B cell (primary cell): ENCODE results near the gene EVL. TPM values are rescaled to one million over a fixed set of nuclear protein-coding genes. Genes with fewer than 3 reads are reported as not detected.

ENCODE experiments used
- ATAC-seq: fragments of 200-7000 bp; cut with Tn5 transposase; one replicate; pipeline ENCODE4 v1.10.0; 2021; ENCODE audit warnings: low read depth, mild to moderate bottlenecking, moderate number of reproducible peaks, moderate library complexity
- CTCF ChIA-PET: fragments of 350-600 bp; sonication (Branson Sonifier 250); formaldehyde crosslinking; loops from one replicate; lab custom pipeline; 2021; ENCODE audit warnings: antibody characterized with exemption, inconsistent platforms; lab: Charles Lee
- POLR2A ChIA-PET: fragments of 350-600 bp; sonication (Branson Sonifier 250); formaldehyde crosslinking; loops from one replicate; lab custom pipeline; 2021; ENCODE audit warnings: antibody characterized with exemption; lab: Charles Lee
- DNase-seq: peaks from one replicate; pipeline ENCODE4 v3.0.0; 2013
- H2AFZ ChIP-seq: 2 replicates; pipeline ENCODE4 v1.6.1; 2012; ENCODE audit warnings: mild to moderate bottlenecking, low read depth, low read length; ENCODE audit not compliant: insufficient read depth, poor library complexity, severe bottlenecking
- H3K27ac ChIP-seq, 2 donors: 1 replicate in 1 of 2; 2 replicates in 1 of 2; pipeline ENCODE4 v1.5.1; 2012 to 2013; ENCODE audit warnings: low read length in 2 of 2, mild to moderate bottlenecking in 2 of 2, moderate library complexity in 1 of 2
- H3K27me3 ChIP-seq, 4 experiments: fragments of 200-600 bp in 1 of 4; sonication (generic) in 1 of 4; replicated peaks in 1 of 4; 1 replicate in 2 of 4; 2 replicates in 2 of 4; pipeline versions ENCODE4 v1.6.1 to v1.7.0; 2013 to 2016; ENCODE audit warnings: low read length in 3 of 4, mild to moderate bottlenecking in 2 of 4, mixed read lengths in 1 of 4, moderate library complexity in 1 of 4; ENCODE audit not compliant: insufficient read depth in 4 of 4, control insufficient read depth in 3 of 4; ENCODE audit errors: control extremely low read depth in 1 of 4
- H3K36me3 ChIP-seq, 2 experiments: replicated peaks in 1 of 2; 1 replicate in 1 of 2; 2 replicates in 1 of 2; pipeline versions ENCODE4 v1.6.1 to v1.7.1; 2013; ENCODE audit warnings: low read length in 1 of 2; ENCODE audit not compliant: insufficient read depth in 2 of 2, control insufficient read depth in 1 of 2; ENCODE audit errors: control extremely low read depth in 1 of 2, extremely low read depth in 1 of 2
- H3K4me1 ChIP-seq, 2 donors: fragments of 200-600 bp in 1 of 2; sonication (generic) in 1 of 2; 1 replicate in 1 of 2; 2 replicates in 1 of 2; pipeline versions ENCODE4 v1.5.1 to v1.6.1; 2013 to 2017; ENCODE audit warnings: low read length in 2 of 2; ENCODE audit not compliant: control insufficient read depth in 2 of 2, insufficient read depth in 2 of 2
- H3K4me2 ChIP-seq: replicated peaks from 2 replicates; pipeline ENCODE3; 2012; ENCODE audit warnings: mild to moderate bottlenecking, low read depth, low read length; ENCODE audit not compliant: poor library complexity, severe bottlenecking
- H3K4me3 ChIP-seq, 5 experiments: fragments of 200-600 bp in 1 of 5; sonication (generic) in 1 of 5; 1 replicate in 3 of 5; 2 replicates in 2 of 5; pipeline versions ENCODE4 v1.5.1 to v1.7.0; 2011 to 2016; ENCODE audit warnings: low read length in 4 of 5, mild to moderate bottlenecking in 4 of 5, low read depth in 2 of 5, control low read depth in 1 of 5, moderate library complexity in 1 of 5; ENCODE audit not compliant: insufficient read depth in 1 of 5; ENCODE audit errors: control extremely low read depth in 1 of 5, extremely low read depth in 1 of 5
- H3K79me2 ChIP-seq: fragments of 200-600 bp; sonication (generic); one replicate; pipeline ENCODE4 v1.6.0; 2016; ENCODE audit warnings: low read length; ENCODE audit not compliant: control insufficient read depth, insufficient read depth
- H3K9ac ChIP-seq: fragments of 200-600 bp; sonication (generic); 2 replicates; pipeline ENCODE4 v1.6.1; 2017; ENCODE audit warnings: mild to moderate bottlenecking, low read length, moderate library complexity
- H3K9me3 ChIP-seq, 3 donors: one replicate each; pipeline versions ENCODE4 v1.6.1 to v1.7.1; 2013; ENCODE audit warnings: low read length in 2 of 3; ENCODE audit not compliant: control insufficient read depth in 2 of 3, insufficient read depth in 1 of 3; ENCODE audit errors: control extremely low read depth in 1 of 3
- H4K20me1 ChIP-seq: 2 replicates; pipeline ENCODE4 v1.6.0; 2012; ENCODE audit warnings: mild to moderate bottlenecking, low read length; ENCODE audit not compliant: insufficient read depth, control insufficient read depth, poor library complexity, severe bottlenecking
- H3K27ac Mint-ChIP-seq: one replicate; pipeline ENCODE4 v1.8.0; 2021; ENCODE audit warnings: mixed read lengths
- H3K27me3 Mint-ChIP-seq: one replicate; pipeline ENCODE4 v1.8.0; 2021; ENCODE audit warnings: mixed read lengths
- H3K4me1 Mint-ChIP-seq: one replicate; pipeline ENCODE4 v1.8.0; 2021; ENCODE audit warnings: mixed read lengths
- H3K4me3 Mint-ChIP-seq: one replicate; pipeline ENCODE4 v1.8.0; 2021; ENCODE audit warnings: mixed read lengths
- H3K9me3 Mint-ChIP-seq: one replicate; pipeline ENCODE4 v1.8.0; 2022; ENCODE audit warnings: mixed read lengths; ENCODE audit not compliant: insufficient read depth
- CTCF ChIP-seq: fragments of 200-600 bp; IDR thresholded peaks from one replicate; pipeline ENCODE4 v1.8.0; 2022; ENCODE audit warnings: antibody characterized with exemption, mild to moderate bottlenecking
- EZH2 ChIP-seq: IDR thresholded peaks from 2 replicates; pipeline ENCODE4 v1.6.1; 2012; ENCODE audit warnings: borderline replicate concordance, low read depth, mild to moderate bottlenecking, moderate library complexity, low read length; ENCODE audit not compliant: insufficient read depth, poor library complexity, severe bottlenecking
- WGBS: methylation state at CpG from one replicate; pipeline ENCODE4 v1.1.5; 2013; ENCODE audit warnings: missing lambda C conversion rate; ENCODE audit not compliant: insufficient coverage; 5-methylcytosine and 5-hydroxymethylcytosine counted together
- intact Hi-C: fragments of 100-400 bp; cut with micrococcal nuclease; formaldehyde crosslinking; loops from one replicate; pipeline ENCODE4 v1.10.0; 2022
- polyA plus RNA-seq: library from polyadenylated mRNA; depleted of rRNA; stranded (reverse); fragments of >200 nt; gene quantifications from 2 replicates; pipeline ENCODE4 v1.2.3, GENCODE V29; 2012
- total RNA-seq, 2 donors: library from RNA; stranded (reverse); fragments of 120-200 nt in 1 of 2; gene quantifications; 1 replicate in 1 of 2; 2 replicates in 1 of 2; pipeline versions ENCODE4 v1.2.3 to v1.2.4, GENCODE V29; 2013 to 2022

EVL gene
- total and polyA plus RNA-seq, 2 donors (not counting 1 experiment from before 2014, with no cell fraction given): 486 to 892 TPM

GRCh38 chr14:100082723-100083122 is 17.5 kb downstream of the EVL start:
- H3K9me3 Mint-ChIP-seq: no peaks in the 10 kb centered on the region
- intact Hi-C loops: no loop called here
- CTCF ChIA-PET: interaction anchor here (1.2 to 9.1 kb wide), 4 partner anchors 13 to 101 kb away, joined by 4 to 77 read pairs (median 25); partner anchors contain the start of gene EVL
- TF ChIP-seq CTCF (no peak), EZH2 (no peak)
- H3K27ac Mint-ChIP-seq: peak overlapping the region; percentile 59
- peaks cover 47 to 50% of the 10 kb centered on the region in 2 donors for H3K4me1 ChIP-seq
- H3K4me3 Mint-ChIP-seq: no peak overlapping the region
- peaks cover 58% of the 10 kb centered on the region for H3K4me1 Mint-ChIP-seq
- DNase-seq: no peak
- H3K9ac ChIP-seq: no peak overlapping the region
- H3K27me3 Mint-ChIP-seq: no peaks in the 10 kb centered on the region
- H3K4me2 ChIP-seq: peak overlapping the region; percentile 35
- H3K27me3 ChIP-seq: no peaks in the 10 kb centered on the region
- POLR2A ChIA-PET: interaction anchor here (1.1 to 1.5 kb wide), 2 partner anchors 13 to 18 kb away, joined by 4 to 8 read pairs; partner anchors contain the start of gene EVL
- H3K27ac ChIP-seq: peak overlapping the region in 1 of 2 donors; percentile 62
- H3K79me2 ChIP-seq: peaks cover 100% of the 10 kb centered on the region
- no peak overlapping the region for H3K4me3 ChIP-seq
- no peak for ATAC-seq
- no peaks in the 10 kb centered on the region for H3K9me3 ChIP-seq
- H3K36me3 ChIP-seq: peaks cover 10 to 72% of the 10 kb centered on the region in 2 experiments
- WGBS: 90% methylated on average over 3 of the region's 3 CpGs
- H2AFZ ChIP-seq: no peak overlapping the region
- H4K20me1 ChIP-seq: peaks cover 99% of the 10 kb centered on the region

- H3K4me1 Mint-ChIP-seq: peaks cover 49% of the 10 kb centered on the region
- no peak for TF ChIP-seq CTCF
- no peak for TF ChIP-seq EZH2
- DNase-seq (no peak), ATAC-seq (no peak)
- no peaks in the 10 kb centered on the region for H3K9me3 ChIP-seq
- no peak overlapping the region for H3K4me2 ChIP-seq
- H3K4me1 ChIP-seq: peaks cover 39 to 40% of the 10 kb centered on the region in 2 donors
- no peak overlapping the region for H3K9ac ChIP-seq
- no peak overlapping the region for H2AFZ ChIP-seq
- peaks cover 100% of the 10 kb centered on the region for H3K79me2 ChIP-seq
- intact Hi-C loops: no loop called here
- H3K4me3 Mint-ChIP-seq: no peak overlapping the region
- no peaks in the 10 kb centered on the region for H3K27me3 Mint-ChIP-seq
- H3K4me3 ChIP-seq: no peak overlapping the region
- no peaks in the 10 kb centered on the region for H3K27me3 ChIP-seq
- H4K20me1 ChIP-seq: peaks cover 99% of the 10 kb centered on the region
- ChIA-PET CTCF (interaction anchor here (0.8 to 9.1 kb wide), 4 partner anchors 14 to 26 kb away, joined by 3 to 77 read pairs (median 11); partner anchors contain the start of gene EVL), POLR2A (interaction anchor here (0.6 kb wide), 1 partner anchor 17 kb away, joined by 3 read pairs; no protein-coding TSS in a partner anchor)
- no peak overlapping the region for H3K27ac ChIP-seq
- H3K9me3 Mint-ChIP-seq: no peaks in the 10 kb centered on the region
- WGBS: no CpG with 5 or more reads among the region's 2 CpGs
- H3K27ac Mint-ChIP-seq: peak overlapping the region; percentile 3
- H3K36me3 ChIP-seq: peaks cover 15 to 78% of the 10 kb centered on the region in 2 experiments
These were observed 18.5 kb downstream of the EVL start for GRCh38 chr14:100083706-100084105.
